Mammary epithelial cell (primary cell): ENCODE measurements around the gene ST3GAL3.

ENCODE experiments used
- EZH2 ChIP-seq: IDR thresholded peaks from 2 replicates; pipeline ENCODE4 v1.6.1; 2012; ENCODE audit warnings: low read length, inconsistent platforms, borderline replicate concordance
- TF ChIP-seq, protein P1 (sequence below), 2 donors: IDR thresholded peaks in 1 of 2; conservative IDR thresholded peaks in 1 of 2; 2 replicates each; pipeline ENCODE4 v1.5.1; 2011 to 2012; ENCODE audit warnings: inconsistent platforms in 2 of 2, low read length in 2 of 2, mild to moderate bottlenecking in 2 of 2, control low read depth in 1 of 2, low read depth in 1 of 2; ENCODE audit not compliant: insufficient read depth in 1 of 2; ENCODE audit errors: extremely low read depth in 1 of 2

DNA sequence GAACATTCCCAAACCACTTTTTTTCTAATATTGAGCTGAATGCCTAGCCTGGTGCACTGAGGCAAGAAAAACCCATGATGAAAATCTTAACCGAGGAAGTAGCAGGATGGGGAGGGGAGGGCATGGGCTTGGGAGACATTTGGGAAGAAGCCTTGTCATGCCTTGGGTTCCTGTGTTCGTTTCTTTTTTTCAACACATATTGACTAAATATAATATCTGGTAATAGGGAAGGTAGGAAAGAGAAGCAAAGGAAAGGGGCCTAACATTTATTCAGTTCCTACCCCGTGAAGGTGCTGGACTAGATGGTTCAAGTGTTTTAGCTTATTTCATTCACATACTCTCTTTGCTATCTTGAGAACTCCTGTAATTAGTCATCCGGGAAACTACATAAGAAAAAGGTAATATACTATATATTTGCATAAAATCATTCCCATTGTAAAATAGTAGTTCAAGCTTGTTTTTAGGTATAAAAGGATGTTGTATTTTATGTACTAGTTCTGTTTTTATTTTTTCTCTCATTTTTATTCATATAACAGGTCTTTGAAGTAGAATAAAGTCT lies 62.1 kb downstream of the ST3GAL3 start:
- TF ChIP-seq, protein P1, sequence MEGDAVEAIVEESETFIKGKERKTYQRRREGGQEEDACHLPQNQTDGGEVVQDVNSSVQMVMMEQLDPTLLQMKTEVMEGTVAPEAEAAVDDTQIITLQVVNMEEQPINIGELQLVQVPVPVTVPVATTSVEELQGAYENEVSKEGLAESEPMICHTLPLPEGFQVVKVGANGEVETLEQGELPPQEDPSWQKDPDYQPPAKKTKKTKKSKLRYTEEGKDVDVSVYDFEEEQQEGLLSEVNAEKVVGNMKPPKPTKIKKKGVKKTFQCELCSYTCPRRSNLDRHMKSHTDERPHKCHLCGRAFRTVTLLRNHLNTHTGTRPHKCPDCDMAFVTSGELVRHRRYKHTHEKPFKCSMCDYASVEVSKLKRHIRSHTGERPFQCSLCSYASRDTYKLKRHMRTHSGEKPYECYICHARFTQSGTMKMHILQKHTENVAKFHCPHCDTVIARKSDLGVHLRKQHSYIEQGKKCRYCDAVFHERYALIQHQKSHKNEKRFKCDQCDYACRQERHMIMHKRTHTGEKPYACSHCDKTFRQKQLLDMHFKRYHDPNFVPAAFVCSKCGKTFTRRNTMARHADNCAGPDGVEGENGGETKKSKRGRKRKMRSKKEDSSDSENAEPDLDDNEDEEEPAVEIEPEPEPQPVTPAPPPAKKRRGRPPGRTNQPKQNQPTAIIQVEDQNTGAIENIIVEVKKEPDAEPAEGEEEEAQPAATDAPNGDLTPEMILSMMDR (conservative IDR thresholded peaks at IDR 0.05 in 1 of 2, IDR thresholded peaks at IDR 0.05 in 1 of 2; ENCODE audit: extremely low read depth in 1 of 2, insufficient read depth in 1 of 2, low read depth in 1 of 2, low read length in 2 of 2), result no peak
- no peak for TF ChIP-seq EZH2
